Activated CD8-positive, alpha-beta memory T cell treated with anti-CD3 and anti-CD28 coated beads, Interleukin-2, amount 10 ng/mL, durations not matched to agents 7 days and 5 days (primary cell): ENCODE data around the gene FAF1. TPM values are rescaled to one million over a fixed set of nuclear protein-coding genes. Genes with fewer than 3 reads are reported as not detected.

Source experiments
- ATAC-seq: fragments of 150-1000 bp; cut with Tn5 transposase; one replicate; pipeline ENCODE4 v1.10.0; 2021; ENCODE audit warnings: moderate library complexity
- CTCF ChIA-PET: fragments of 350-600 bp; sonication (Branson Sonifier 250); formaldehyde crosslinking; loops from one replicate; lab custom pipeline; 2021; ENCODE audit warnings: antibody characterized with exemption; lab: Charles Lee
- DNase-seq: peaks from one replicate; pipeline ENCODE4 v3.0.0-alpha.2; 2020
- H3K27ac Mint-ChIP-seq: one replicate; pipeline ENCODE4 v1.8.0; 2021; ENCODE audit warnings: mild to moderate bottlenecking, mixed read lengths
- H3K27me3 Mint-ChIP-seq: one replicate; pipeline ENCODE4 v1.8.0; 2021; ENCODE audit warnings: mixed read lengths
- H3K36me3 Mint-ChIP-seq: one replicate; pipeline ENCODE4 v1.8.0; 2021; ENCODE audit warnings: mild to moderate bottlenecking, mixed read lengths
- H3K4me1 Mint-ChIP-seq: one replicate; pipeline ENCODE4 v1.8.0; 2021; ENCODE audit warnings: mixed read lengths
- H3K4me3 Mint-ChIP-seq: one replicate; pipeline ENCODE4 v1.8.0; 2021; ENCODE audit warnings: mild to moderate bottlenecking, moderate library complexity, mixed read lengths
- H3K9me3 Mint-ChIP-seq: one replicate; pipeline ENCODE4 v1.8.0; 2022; ENCODE audit warnings: low read depth, mixed read lengths
- total RNA-seq, 2 experiments: library from RNA; stranded (reverse); gene quantifications; one replicate each; pipeline ENCODE4 v1.2.3, GENCODE V29; 2021

FAF1 gene
- total RNA-seq, 2 experiments from 2014 or later, result 84.4 to 94.4 TPM

- Mint-ChIP-seq H3K27me3 (no peaks in the 10 kb centered on the region), H3K4me1 (peaks cover 8% of the 10 kb centered on the region), H3K4me3 (no peak overlapping the region), H3K9me3 (no peaks in the 10 kb centered on the region), H3K36me3 (peaks cover 2% of the 10 kb centered on the region), H3K27ac (no peak overlapping the region)
- no peak for ATAC-seq
- DNase-seq, result no peak
- CTCF ChIA-PET, result no interaction called here
These were observed 300.9 kb downstream of the FAF1 start for GRCh38 chr1:50659107-50659662.

- DNase-seq, result no peak
- no peaks in the 10 kb centered on the region for H3K9me3 Mint-ChIP-seq
- no peak overlapping the region for H3K4me3 Mint-ChIP-seq
- peaks cover 2% of the 10 kb centered on the region for H3K36me3 Mint-ChIP-seq
- H3K27ac Mint-ChIP-seq, result no peak overlapping the region
- CTCF ChIA-PET, result no interaction called here
- no peak for ATAC-seq
- no peaks in the 10 kb centered on the region for H3K27me3 Mint-ChIP-seq
- H3K4me1 Mint-ChIP-seq, result peaks cover 8% of the 10 kb centered on the region
These were observed 301.5 kb downstream of the FAF1 start for GRCh38 chr1:50658459-50659076.

GRCh38 chr1:50656931-50657330 lies 303.1 kb downstream of the FAF1 start:
- CTCF ChIA-PET, result interaction anchor here (0.6 kb wide), 1 partner anchor 52 kb away, joined by 3 read pairs; no protein-coding TSS in a partner anchor
- DNase-seq (no peak), ATAC-seq (no peak)
- Mint-ChIP-seq H3K9me3 (no peaks in the 10 kb centered on the region), H3K36me3 (peaks cover 2% of the 10 kb centered on the region), H3K4me3 (no peak overlapping the region), H3K27me3 (no peaks in the 10 kb centered on the region), H3K27ac (no peak overlapping the region), H3K4me1 (peaks cover 8% of the 10 kb centered on the region)

- H3K27me3 Mint-ChIP-seq, result no peaks in the 10 kb centered on the region
- H3K4me1 Mint-ChIP-seq, result no peaks in the 10 kb centered on the region
- peaks cover 7% of the 10 kb centered on the region for H3K36me3 Mint-ChIP-seq
- H3K27ac Mint-ChIP-seq, result no peak overlapping the region
- DNase-seq (no peak), ATAC-seq (no peak)
- CTCF ChIA-PET, result no interaction called here
- no peaks in the 10 kb centered on the region for H3K9me3 Mint-ChIP-seq
- no peak overlapping the region for H3K4me3 Mint-ChIP-seq
These were observed 308.4 kb downstream of the FAF1 start for GRCh38 chr1:50651476-50652263.

- ATAC-seq (no peak), DNase-seq (no peak)
- H3K36me3 Mint-ChIP-seq, result peaks cover 10% of the 10 kb centered on the region
- no peaks in the 10 kb centered on the region for H3K27me3 Mint-ChIP-seq
- H3K4me3 Mint-ChIP-seq, result no peak overlapping the region
- no peaks in the 10 kb centered on the region for H3K4me1 Mint-ChIP-seq
- no peak overlapping the region for H3K27ac Mint-ChIP-seq
- H3K9me3 Mint-ChIP-seq, result no peaks in the 10 kb centered on the region
- CTCF ChIA-PET, result no interaction called here
These were observed 313.5 kb downstream of the FAF1 start for GRCh38 chr1:50646526-50646925.

GRCh38 chr1:50645139-50645538 lies 314.9 kb downstream of the FAF1 start:
- no peak for ATAC-seq
- no peak for DNase-seq
- CTCF ChIA-PET, result no interaction called here
- Mint-ChIP-seq H3K4me3 (no peak overlapping the region), H3K27me3 (no peaks in the 10 kb centered on the region), H3K4me1 (no peaks in the 10 kb centered on the region), H3K27ac (no peak overlapping the region), H3K36me3 (peaks cover 10% of the 10 kb centered on the region), H3K9me3 (no peaks in the 10 kb centered on the region)

GRCh38 chr1:50644447-50645105 lies 315.5 kb downstream of the FAF1 start:
- H3K27ac Mint-ChIP-seq, result no peak overlapping the region
- H3K27me3 Mint-ChIP-seq, result no peaks in the 10 kb centered on the region
- DNase-seq, result no peak
- no peaks in the 10 kb centered on the region for H3K4me1 Mint-ChIP-seq
- no peak for ATAC-seq
- H3K36me3 Mint-ChIP-seq, result peaks cover 10% of the 10 kb centered on the region
- H3K9me3 Mint-ChIP-seq, result no peaks in the 10 kb centered on the region
- H3K4me3 Mint-ChIP-seq, result no peak overlapping the region
- CTCF ChIA-PET, result no interaction called here

- Mint-ChIP-seq H3K4me3 (no peak overlapping the region), H3K27me3 (no peaks in the 10 kb centered on the region), H3K27ac (no peak overlapping the region), H3K9me3 (peaks cover 2% of the 10 kb centered on the region), H3K36me3 (peaks cover 9% of the 10 kb centered on the region), H3K4me1 (no peaks in the 10 kb centered on the region)
- ATAC-seq (no peak), DNase-seq (no peak)
- CTCF ChIA-PET, result no interaction called here
These were observed 322.6 kb downstream of the FAF1 start for GRCh38 chr1:50637460-50637859.

- Mint-ChIP-seq H3K4me1 (peaks cover 7% of the 10 kb centered on the region), H3K9me3 (peaks cover 2% of the 10 kb centered on the region), H3K27me3 (no peaks in the 10 kb centered on the region), H3K4me3 (no peak overlapping the region), H3K27ac (no peak overlapping the region), H3K36me3 (peaks cover 11% of the 10 kb centered on the region)
- no peak for DNase-seq
- CTCF ChIA-PET, result no interaction called here
- ATAC-seq, result no peak
These were observed 325.8 kb downstream of the FAF1 start for GRCh38 chr1:50634251-50634650.

GRCh38 chr1:50633465-50633864 lies 326.6 kb downstream of the FAF1 start:
- Mint-ChIP-seq H3K27me3 (no peaks in the 10 kb centered on the region), H3K4me1 (peaks cover 7% of the 10 kb centered on the region), H3K9me3 (peaks cover 2% of the 10 kb centered on the region), H3K4me3 (no peak overlapping the region), H3K36me3 (peaks cover 11% of the 10 kb centered on the region), H3K27ac (no peak overlapping the region)
- CTCF ChIA-PET, result no interaction called here
- DNase-seq (no peak), ATAC-seq (no peak)

- ATAC-seq (no peak), DNase-seq (no peak)
- Mint-ChIP-seq H3K27ac (no peak overlapping the region), H3K4me3 (no peak overlapping the region), H3K36me3 (peaks cover 9% of the 10 kb centered on the region), H3K9me3 (no peaks in the 10 kb centered on the region), H3K4me1 (peaks cover 7% of the 10 kb centered on the region), H3K27me3 (no peaks in the 10 kb centered on the region)
- CTCF ChIA-PET, result interaction anchor here (0.6 kb wide), 1 partner anchor 291 kb away, joined by 4 read pairs; no protein-coding TSS in a partner anchor
These were observed 328.9 kb downstream of the FAF1 start for GRCh38 chr1:50631161-50631560.

- CTCF ChIA-PET, result no interaction called here
- Mint-ChIP-seq H3K27ac (no peak overlapping the region), H3K4me1 (no peaks in the 10 kb centered on the region), H3K4me3 (no peak overlapping the region), H3K9me3 (peaks cover 4% of the 10 kb centered on the region), H3K36me3 (peaks cover 12% of the 10 kb centered on the region), H3K27me3 (no peaks in the 10 kb centered on the region)
- no peak for DNase-seq
- no peak for ATAC-seq
These were observed 337.8 kb downstream of the FAF1 start for GRCh38 chr1:50622259-50622658.

GRCh38 chr1:50620680-50621329 lies 339.3 kb downstream of the FAF1 start:
- Mint-ChIP-seq H3K9me3 (peaks cover 4% of the 10 kb centered on the region), H3K4me3 (no peak overlapping the region), H3K4me1 (no peaks in the 10 kb centered on the region), H3K27me3 (no peaks in the 10 kb centered on the region), H3K27ac (no peak overlapping the region), H3K36me3 (peaks cover 12% of the 10 kb centered on the region)
- DNase-seq, result no peak
- CTCF ChIA-PET, result interaction anchor here (0.9 kb wide), 2 partner anchors 15 to 83 kb away, joined by 3 to 4 read pairs; no protein-coding TSS in a partner anchor
- ATAC-seq, result no peak
